Right cardiac atrium (tissue), 5 donors: ENCODE data around the gene LRRN2. TPM values are rescaled to one million over a fixed set of nuclear protein-coding genes. Genes with fewer than 3 reads are reported as not detected.
"Not testable (repeated sequence)": the region's sequence is repeated elsewhere in the genome, so short reads cannot be mapped to it uniquely, and the experiment has no call there.

Source experiments
- ATAC-seq, 2 donors: fragments of 200-7000 bp; cut with Tn5 transposase; one replicate each; pipeline versions ENCODE4 v1.8.0 to v1.9.1; 2020; ENCODE audit warnings: moderate library complexity in 2 of 2, mild to moderate bottlenecking in 1 of 2
- DNase-seq, 3 donors: peaks; one replicate each; pipeline ENCODE4 v3.0.0-alpha.2; 2020
- H3K27ac ChIP-seq: one replicate; pipeline ENCODE4 v1.5.1; 2013; ENCODE audit warnings: mild to moderate bottlenecking, low read length, control low read depth, moderate library complexity
- H3K27me3 ChIP-seq: one replicate; pipeline ENCODE4 v1.6.1; 2013; ENCODE audit not compliant: control insufficient read depth, insufficient read depth
- H3K4me1 ChIP-seq: one replicate; pipeline ENCODE4 v1.6.1; 2013; ENCODE audit warnings: low read length; ENCODE audit not compliant: control insufficient read depth, insufficient read depth
- H3K4me3 ChIP-seq: one replicate; pipeline ENCODE4 v1.5.1; 2013; ENCODE audit warnings: low read length, control low read depth
- H3K9me3 ChIP-seq: one replicate; pipeline ENCODE4 v1.6.1; 2013; ENCODE audit warnings: low read length; ENCODE audit not compliant: control insufficient read depth
- WGBS: extraction: QIAGEN DNeasy Blood & Tissue Kit; methylation state at CpG from one replicate; pipeline ENCODE4 v1.1.7; 2013; 5-methylcytosine and 5-hydroxymethylcytosine counted together
- intact Hi-C, 4 donors: fragments of 100-400 bp; cut with DNase I; formaldehyde crosslinking; loops; one replicate each; pipeline versions ENCODE4 v1.11.0 to v1.14.0; 2022 to 2023
- polyA plus RNA-seq: library from polyadenylated mRNA; stranded (reverse); fragments of 200-250 nt; gene quantifications from one replicate; pipeline ENCODE4 v1.2.3, GENCODE V29; 2013
- total RNA-seq, 4 donors: library from RNA; stranded (reverse); fragmentation: NEBNext Ultra II Directional; extraction: Animal tissue kit (Norgen Biotek cat#: 25700); gene quantifications; one replicate each; pipeline ENCODE4 v1.2.1, GENCODE V29; 2021
- donor health status: healthy with polysubstance abuse.
- donor health status: DM: no; HTN: yes; CAD: no.
- donor health status: DM: no; HTN: no; CAD: no.
- donor health status: DM: no; HTN: yes; CAD: no; lungs with severe emphysema.
- donor health status: DM: yes; HTN: yes; CAD: no.

LRRN2 gene
- total and polyA plus RNA-seq, 5 donors, result 4.8 to 31.6 (median 21.4) TPM

- no peak for DNase-seq
- H3K27ac ChIP-seq, result no peak overlapping the region
- H3K27me3 ChIP-seq, result no peaks in the 10 kb centered on the region
- intact Hi-C loops, result no loop called here
- no peaks in the 10 kb centered on the region for H3K4me1 ChIP-seq
- H3K4me3 ChIP-seq, result no peak overlapping the region
- ATAC-seq, result no peak
- no peaks in the 10 kb centered on the region for H3K9me3 ChIP-seq
- 77% methylated on average over 3 of the region's 3 CpGs for WGBS
Observed at GRCh38 chr1:204645251-204645650, 40.3 kb downstream of the LRRN2 start.

DNA sequence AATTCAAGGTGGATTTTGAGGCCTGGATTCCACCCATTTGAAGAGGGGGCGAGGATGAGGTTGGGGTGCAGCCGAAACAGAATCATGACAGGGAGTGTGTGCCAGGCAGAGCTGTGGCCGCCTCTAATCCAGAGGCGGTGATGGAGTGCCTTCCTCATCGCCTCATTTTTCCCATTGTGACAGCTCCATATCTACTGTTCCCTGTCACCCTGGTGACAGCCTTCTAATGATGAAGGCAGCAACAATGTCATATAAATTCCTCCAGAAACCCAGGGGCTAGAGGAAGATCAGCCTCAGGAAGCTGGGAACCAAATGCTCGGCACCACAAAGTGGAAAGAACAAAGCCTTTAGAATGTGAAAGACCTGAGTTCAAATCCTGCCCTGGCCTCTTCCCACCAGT, 42.0 kb downstream of the LRRN2 start:
- Histone ChIP-seq H3K27me3 (no peaks in the 10 kb centered on the region), H3K9me3 (no peaks in the 10 kb centered on the region), H3K27ac (no peak overlapping the region), H3K4me1 (no peaks in the 10 kb centered on the region), H3K4me3 (no peak overlapping the region)
- DNase-seq, result no peak
- intact Hi-C loops, result no loop called here
- ATAC-seq, result no peak
- 68% methylated on average over 6 of the region's 6 CpGs for WGBS

GRCh38 chr1:204641936-204642335, 43.6 kb downstream of the LRRN2 start:
- no peaks in the 10 kb centered on the region for H3K4me1 ChIP-seq
- H3K9me3 ChIP-seq, result no peaks in the 10 kb centered on the region
- no peak for ATAC-seq
- no peak for DNase-seq
- WGBS, result 87% methylated on average over 3 of the region's 3 CpGs
- no peaks in the 10 kb centered on the region for H3K27me3 ChIP-seq
- no peak overlapping the region for H3K4me3 ChIP-seq
- intact Hi-C loops, result no loop called here
- H3K27ac ChIP-seq, result no peak overlapping the region

- Histone ChIP-seq H3K27ac (no peak overlapping the region), H3K4me1 (no peaks in the 10 kb centered on the region), H3K27me3 (no peaks in the 10 kb centered on the region), H3K4me3 (no peak overlapping the region), H3K9me3 (no peaks in the 10 kb centered on the region)
- WGBS, result 95% methylated on average over 1 of the region's 1 CpG
- intact Hi-C loops, result no loop called here
- ATAC-seq (no peak), DNase-seq (no peak)
Observed at GRCh38 chr1:204641455-204641854, 44.1 kb downstream of the LRRN2 start.

DNA sequence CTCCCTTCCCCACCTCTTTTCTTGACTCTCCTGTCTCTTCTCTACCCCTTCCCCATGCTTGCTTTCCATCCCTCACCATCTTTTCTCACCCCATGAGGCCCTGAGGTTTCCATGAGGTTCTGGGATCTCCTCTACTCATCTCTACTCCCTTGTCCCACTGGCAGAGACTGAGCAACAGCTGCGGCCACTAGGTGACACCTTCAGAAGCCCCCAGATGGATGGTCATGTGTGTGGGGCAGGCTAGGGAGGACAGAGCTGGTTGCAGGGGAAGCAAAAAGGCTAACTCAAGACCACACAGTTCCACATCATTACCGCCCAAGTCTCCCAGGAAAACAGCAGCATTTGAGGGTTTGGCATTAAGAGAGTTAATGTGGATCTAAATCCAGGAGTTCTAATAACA, 45.0 kb downstream of the LRRN2 start:
- WGBS, result 85% methylated on average over 2 of the region's 2 CpGs
- ATAC-seq (no peak), DNase-seq (no peak)
- H3K9me3 ChIP-seq, result no peaks in the 10 kb centered on the region
- H3K27me3 ChIP-seq, result no peaks in the 10 kb centered on the region
- H3K27ac ChIP-seq, result no peak overlapping the region
- no peak overlapping the region for H3K4me3 ChIP-seq
- H3K4me1 ChIP-seq, result no peaks in the 10 kb centered on the region
- intact Hi-C loops, result no loop called here

DNA sequence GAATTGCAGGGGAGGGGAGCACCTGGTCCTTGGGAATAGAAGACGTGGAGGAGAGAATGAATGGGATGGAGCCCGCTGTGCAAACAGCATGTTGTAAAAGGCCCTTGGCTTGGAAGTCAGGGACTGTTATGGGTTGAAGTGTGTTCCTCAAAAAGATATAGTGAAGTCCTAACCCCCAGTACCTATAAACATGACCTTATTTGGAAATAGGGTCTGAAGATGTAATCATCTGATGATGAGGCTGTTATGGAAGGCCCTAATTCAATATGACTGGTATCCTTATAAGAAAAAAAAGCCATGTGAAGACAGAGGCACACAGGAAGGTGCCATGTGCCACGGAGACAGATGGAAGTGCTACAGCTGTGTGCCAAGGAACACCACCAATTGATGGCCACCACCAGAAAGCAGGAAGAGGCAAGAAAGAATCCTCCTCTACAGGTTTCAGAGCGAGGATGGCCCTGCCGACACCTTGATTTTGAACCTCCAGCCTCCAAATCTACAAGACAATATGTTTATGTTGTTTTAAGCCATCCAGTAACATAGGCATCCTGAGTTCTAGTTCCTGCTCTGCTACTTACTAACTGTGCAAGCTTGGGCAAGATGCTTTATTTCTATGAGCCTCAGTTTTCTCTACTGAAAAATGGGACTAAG, 51.2 kb downstream of the LRRN2 start:
- intact Hi-C loops, result no loop called here
- WGBS, result 95% methylated on average over 5 of the region's 5 CpGs
- no peak for ATAC-seq

DNA sequence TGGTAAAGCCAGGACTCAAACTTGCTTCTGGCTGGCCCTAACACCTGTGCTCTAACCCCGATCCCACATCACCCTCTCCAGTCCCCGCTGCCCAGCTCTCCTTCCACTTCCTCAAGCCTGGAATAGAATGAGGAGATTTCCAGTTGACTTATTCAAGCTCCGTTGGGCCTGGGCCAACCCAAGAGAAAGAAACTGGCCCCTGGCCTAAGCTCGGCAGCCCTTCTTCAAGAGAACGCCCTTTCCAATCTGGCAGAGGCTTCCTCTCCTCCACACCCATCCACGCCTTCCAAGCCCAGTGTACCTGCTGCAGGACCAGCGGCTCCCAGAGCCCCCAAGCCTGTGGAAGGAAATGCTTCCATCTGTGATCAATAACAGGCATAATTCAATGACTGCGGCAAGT, 51.9 kb downstream of the LRRN2 start:
- peak in 1 of 2 donors; percentile 52 for ATAC-seq
- peak in 1 of 3 donors; percentile 75 for DNase-seq
- Histone ChIP-seq H3K27ac (no peak overlapping the region), H3K4me3 (no peak overlapping the region), H3K9me3 (no peaks in the 10 kb centered on the region), H3K27me3 (no peaks in the 10 kb centered on the region), H3K4me1 (no peaks in the 10 kb centered on the region)
- intact Hi-C loops, result no loop called here
- WGBS, result 48% methylated on average over 8 of the region's 8 CpGs

More for the DNA sequence above, 51.2 kb downstream of the LRRN2 start:
- H3K4me1 ChIP-seq, result no peaks in the 10 kb centered on the region
- H3K4me3 ChIP-seq, result no peak overlapping the region
- H3K9me3 ChIP-seq, result no peaks in the 10 kb centered on the region
- no peak overlapping the region for H3K27ac ChIP-seq
- H3K27me3 ChIP-seq, result no peaks in the 10 kb centered on the region
- DNase-seq, result no peak

DNA sequence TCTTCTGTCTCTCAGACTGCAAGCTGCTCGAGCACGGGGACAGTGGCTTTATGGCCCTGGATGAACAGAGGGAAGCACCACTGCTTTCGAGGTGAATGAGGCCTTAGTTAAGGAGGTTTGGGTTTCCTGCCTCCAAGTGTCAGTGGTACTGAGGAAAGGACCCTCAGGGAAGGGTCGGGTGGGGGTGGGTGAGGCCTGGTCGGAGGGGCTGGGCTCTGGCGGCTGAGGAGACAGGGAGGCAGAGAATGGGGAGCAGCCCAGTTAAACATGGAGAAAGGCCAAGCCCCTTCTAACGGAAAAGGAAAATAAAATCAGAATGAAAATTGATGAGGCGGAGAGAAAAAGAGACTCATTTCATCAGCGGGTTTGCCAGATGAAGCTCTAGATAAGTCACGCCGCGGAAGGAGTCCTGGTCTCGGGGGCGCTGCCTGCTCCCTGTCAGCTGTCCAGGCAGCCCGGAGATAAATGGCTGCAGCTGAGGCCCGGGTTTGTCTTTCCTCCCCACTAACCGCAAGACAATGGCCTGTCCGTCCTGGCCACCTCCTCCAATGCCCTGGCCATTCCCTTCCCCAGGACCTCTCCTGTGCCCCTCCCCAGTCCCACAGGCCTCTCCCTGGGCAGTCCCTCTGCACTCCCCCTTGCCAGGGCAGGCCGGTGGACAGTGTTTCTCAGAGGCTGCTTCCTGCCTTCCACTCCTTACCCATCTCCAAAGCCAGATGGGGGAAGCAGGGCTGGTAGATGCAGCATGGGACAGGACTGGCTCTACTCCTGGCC, 55.2 kb downstream of the LRRN2 start:
- DNase-seq, result no peak
- H3K27me3 ChIP-seq, result no peaks in the 10 kb centered on the region
- H3K9me3 ChIP-seq, result no peaks in the 10 kb centered on the region
- 55% methylated on average over 19 of the region's 19 CpGs for WGBS
- H3K4me1 ChIP-seq, result no peaks in the 10 kb centered on the region
- no peak for ATAC-seq
- H3K4me3 ChIP-seq, result no peak overlapping the region
- H3K27ac ChIP-seq, result no peak overlapping the region
- intact Hi-C loops, result no loop called here

- WGBS, result 96% methylated on average over 6 of the region's 6 CpGs
- H3K9me3 ChIP-seq, H3K27ac ChIP-seq, H3K27me3 ChIP-seq, DNase-seq, ATAC-seq, H3K4me1 ChIP-seq, intact Hi-C loops, H3K4me3 ChIP-seq: not testable (repeated sequence)
Observed at GRCh38 chr1:204629459-204629858, 56.1 kb downstream of the LRRN2 start.

- no peak for ATAC-seq
- H3K9me3 ChIP-seq, result no peaks in the 10 kb centered on the region
- intact Hi-C loops, result no loop called here
- H3K27me3 ChIP-seq, result no peaks in the 10 kb centered on the region
- H3K27ac ChIP-seq, result no peak overlapping the region
- no peak for DNase-seq
- WGBS, result 87% methylated on average over 3 of the region's 3 CpGs
- H3K4me1 ChIP-seq, result no peaks in the 10 kb centered on the region
- H3K4me3 ChIP-seq, result no peak overlapping the region
Observed at GRCh38 chr1:204628868-204629267, 56.7 kb downstream of the LRRN2 start.

GRCh38 chr1:204627436-204627835, 58.1 kb downstream of the LRRN2 start:
- no peak for DNase-seq
- no peak overlapping the region for H3K27ac ChIP-seq

More at GRCh38 chr1:204627436-204627835, 58.1 kb downstream of the LRRN2 start:
- no peak for ATAC-seq
- WGBS, result 89% methylated on average over 4 of the region's 4 CpGs
- H3K9me3 ChIP-seq, result no peaks in the 10 kb centered on the region
- intact Hi-C loops, result no loop called here
- H3K4me1 ChIP-seq, result peaks cover 4% of the 10 kb centered on the region
- no peaks in the 10 kb centered on the region for H3K27me3 ChIP-seq
- H3K4me3 ChIP-seq, result no peak overlapping the region
